DOHH2 (cell line): Measurements from ENCODE around the gene GLI2.

Experiments used
- EZH2phosphoT487 ChIP-seq: fragments of 200-600 bp; sonication (generic); IDR thresholded peaks from 2 replicates; pipeline ENCODE4 v1.6.1; 2017; ENCODE audit warnings: borderline replicate concordance, mild to moderate bottlenecking, antibody characterized with exemption, low read length, moderate library complexity, mixed read lengths
- TF ChIP-seq, protein P1 (sequence below): fragments of 200-600 bp; sonication (generic); IDR thresholded peaks from one replicate; pipeline ENCODE4 v1.5.1; 2014; ENCODE audit warnings: antibody characterized with exemption, mild to moderate bottlenecking, low read depth, low read length; ENCODE audit not compliant: poor library complexity, severe bottlenecking

DNA sequence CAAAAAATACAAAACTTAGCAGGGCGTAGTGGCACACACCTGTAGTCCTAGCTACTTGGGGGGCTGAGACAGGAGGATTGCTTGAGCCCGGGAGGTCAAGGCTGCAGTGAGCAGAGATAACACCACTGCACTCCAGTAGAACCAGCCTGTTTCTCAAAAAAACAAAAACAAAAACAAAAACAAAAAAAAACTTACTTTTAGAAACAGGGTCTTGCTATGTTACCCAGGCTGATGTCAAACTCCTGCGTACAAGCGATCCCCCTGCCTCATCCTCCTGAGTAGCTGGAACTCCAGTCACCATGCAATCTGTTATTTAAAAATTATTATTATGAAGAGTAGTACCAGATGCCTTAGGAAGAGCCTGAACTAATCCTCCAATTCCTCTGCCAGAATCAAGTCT, 35.0 kb upstream of the GLI2 start:
- TF ChIP-seq, protein P1, sequence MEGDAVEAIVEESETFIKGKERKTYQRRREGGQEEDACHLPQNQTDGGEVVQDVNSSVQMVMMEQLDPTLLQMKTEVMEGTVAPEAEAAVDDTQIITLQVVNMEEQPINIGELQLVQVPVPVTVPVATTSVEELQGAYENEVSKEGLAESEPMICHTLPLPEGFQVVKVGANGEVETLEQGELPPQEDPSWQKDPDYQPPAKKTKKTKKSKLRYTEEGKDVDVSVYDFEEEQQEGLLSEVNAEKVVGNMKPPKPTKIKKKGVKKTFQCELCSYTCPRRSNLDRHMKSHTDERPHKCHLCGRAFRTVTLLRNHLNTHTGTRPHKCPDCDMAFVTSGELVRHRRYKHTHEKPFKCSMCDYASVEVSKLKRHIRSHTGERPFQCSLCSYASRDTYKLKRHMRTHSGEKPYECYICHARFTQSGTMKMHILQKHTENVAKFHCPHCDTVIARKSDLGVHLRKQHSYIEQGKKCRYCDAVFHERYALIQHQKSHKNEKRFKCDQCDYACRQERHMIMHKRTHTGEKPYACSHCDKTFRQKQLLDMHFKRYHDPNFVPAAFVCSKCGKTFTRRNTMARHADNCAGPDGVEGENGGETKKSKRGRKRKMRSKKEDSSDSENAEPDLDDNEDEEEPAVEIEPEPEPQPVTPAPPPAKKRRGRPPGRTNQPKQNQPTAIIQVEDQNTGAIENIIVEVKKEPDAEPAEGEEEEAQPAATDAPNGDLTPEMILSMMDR, result no peak
- TF ChIP-seq EZH2phosphoT487, result no peak
